Left lung (tissue), 10 donors: ENCODE data around the gene DYNLT1. TPM values are rescaled to one million over a fixed set of nuclear protein-coding genes. Genes with fewer than 3 reads are reported as not detected.
"Not testable (repeated sequence)": the region's sequence is repeated elsewhere in the genome, so short reads cannot be mapped to it uniquely, and the experiment has no call there.

Experiments used
- ATAC-seq: fragments of 200-7000 bp; cut with Tn5 transposase; one replicate; pipeline ENCODE4 v1.9.1; 2020; ENCODE audit warnings: moderate library complexity
- DNase-seq, 4 donors: peaks; one replicate each; pipeline ENCODE4 v3.0.0-alpha.2; 2013 to 2020
- H3K27ac ChIP-seq, 2 donors: fragments of 200-600 bp; sonication (generic) in 1 of 2; one replicate each; pipeline versions ENCODE4 v1.5.0 to v1.8.0; 2020 to 2021
- H3K27me3 ChIP-seq, 2 donors: fragments of 200-600 bp; sonication (generic) in 1 of 2; one replicate each; pipeline versions ENCODE4 v1.5.0 to v1.8.0; 2020 to 2021
- H3K36me3 ChIP-seq, 2 donors: fragments of 200-600 bp; sonication (generic) in 1 of 2; one replicate each; pipeline versions ENCODE4 v1.5.0 to v1.8.0; 2020 to 2021
- H3K4me1 ChIP-seq, 2 donors: fragments of 200-600 bp; one replicate each; pipeline ENCODE4 v1.8.0; 2021
- H3K4me3 ChIP-seq, 2 donors: fragments of 200-600 bp; sonication (generic) in 1 of 2; one replicate each; pipeline versions ENCODE4 v1.5.0 to v1.8.0; 2020 to 2021; ENCODE audit warnings: mild to moderate bottlenecking in 1 of 2
- H3K9me3 ChIP-seq, 2 donors: fragments of 200-600 bp; sonication (generic) in 1 of 2; one replicate each; pipeline versions ENCODE4 v1.5.0 to v1.8.0; 2020 to 2021
- CTCF ChIP-seq, 2 donors: fragments of 200-600 bp; sonication (generic) in 1 of 2; IDR thresholded peaks; one replicate each; pipeline versions ENCODE4 v1.5.0 to v1.8.0; 2021; ENCODE audit warnings: antibody characterized with exemption in 2 of 2
- intact Hi-C, 2 donors: fragments of 100-400 bp; cut with DNase I; formaldehyde crosslinking; loops; one replicate each; pipeline versions ENCODE4 v1.11.2 to v1.14.2; 2022
- polyA plus RNA-seq, 6 donors: library from polyadenylated mRNA; unstranded; fragments of 120-200 nt; gene quantifications; one replicate each; pipeline ENCODE4 v1.2.1, GENCODE V29; 2013; ENCODE audit not compliant: insufficient read length in 6 of 6
- total RNA-seq, 2 donors: library from RNA; stranded (reverse); fragmentation: NEBNext Ultra II Directional; extraction: Animal tissue kit (Norgen Biotek cat#: 25700); gene quantifications; one replicate each; pipeline ENCODE4 v1.2.1, GENCODE V29; 2021
- donor health status: DM: no; HTN: yes; CAD: no.
- donor health status: DM: no; HTN: no; CAD: no.

DYNLT1 gene
- total and polyA plus RNA-seq, 8 donors, result 116 to 163 (median 139) TPM

GRCh38 chr6:158677906-158678578 is 33.5 kb upstream of the DYNLT1 start:
- Histone ChIP-seq H3K4me3 (no peak overlapping the region), H3K4me1 (no peaks in the 10 kb centered on the region), H3K9me3 (no peaks in the 10 kb centered on the region), H3K27ac (no peak overlapping the region), H3K27me3 (no peaks in the 10 kb centered on the region), H3K36me3 (no peaks in the 10 kb centered on the region)
- ATAC-seq, result no peak
- no peak for DNase-seq
- TF ChIP-seq CTCF (IDR thresholded peaks at IDR 0.05), result no peak
- intact Hi-C loops, result no loop called here

GRCh38 chr6:158677094-158677493 is 32.6 kb upstream of the DYNLT1 start:
- H3K27ac ChIP-seq, ATAC-seq, H3K4me1 ChIP-seq, H3K27me3 ChIP-seq, intact Hi-C loops, H3K36me3 ChIP-seq, DNase-seq, H3K9me3 ChIP-seq, H3K4me3 ChIP-seq: not testable (repeated sequence)

- Histone ChIP-seq H3K27me3 (no peaks in the 10 kb centered on the region), H3K27ac (no peak overlapping the region), H3K36me3 (no peaks in the 10 kb centered on the region), H3K4me1 (no peaks in the 10 kb centered on the region), H3K4me3 (no peak overlapping the region), H3K9me3 (no peaks in the 10 kb centered on the region)
- intact Hi-C loops, result no loop called here
- ATAC-seq (no peak), DNase-seq (no peak)
- no peak for TF ChIP-seq CTCF (IDR thresholded peaks at IDR 0.05)
Measured at GRCh38 chr6:158674342-158675131, 30.0 kb upstream of the DYNLT1 start.

GRCh38 chr6:158672726-158673125 is 28.2 kb upstream of the DYNLT1 start:
- Histone ChIP-seq H3K9me3 (no peaks in the 10 kb centered on the region), H3K27me3 (no peaks in the 10 kb centered on the region), H3K27ac (no peak overlapping the region), H3K4me1 (peaks cover 0 to 13% of the 10 kb centered on the region in 2 donors), H3K36me3 (no peaks in the 10 kb centered on the region), H3K4me3 (no peak overlapping the region)
- intact Hi-C loops, result no loop called here
- DNase-seq (no peak), ATAC-seq (no peak)
- no peak for TF ChIP-seq CTCF (IDR thresholded peaks at IDR 0.05)

- peaks cover 3 to 19% of the 10 kb centered on the region in 2 donors for H3K4me1 ChIP-seq
- ATAC-seq, H3K27ac ChIP-seq, H3K27me3 ChIP-seq, H3K9me3 ChIP-seq, intact Hi-C loops, DNase-seq, H3K36me3 ChIP-seq, H3K4me3 ChIP-seq: not testable (repeated sequence)
Measured at GRCh38 chr6:158672119-158672518, 27.6 kb upstream of the DYNLT1 start.
